Esophagus muscularis mucosa (tissue), 3 donors: ENCODE results near the gene B3GALT6.

Source experiments
- CTCF ChIP-seq, 3 experiments: fragments of 200-600 bp in 2 of 3; fragments of 450-650 bp in 1 of 3; sonication (generic) in 2 of 3; IDR thresholded peaks; one replicate each; pipeline ENCODE4 v1.5.1; 2017 to 2019; ENCODE audit warnings: antibody characterized with exemption in 3 of 3, mild to moderate bottlenecking in 2 of 3, moderate library complexity in 1 of 3
- POLR2A ChIP-seq: fragments of 450-650 bp; IDR thresholded peaks from one replicate; pipeline ENCODE4 v1.6.1; 2017; ENCODE audit warnings: antibody characterized with exemption, moderate library complexity, mild to moderate bottlenecking, low read depth

DNA sequence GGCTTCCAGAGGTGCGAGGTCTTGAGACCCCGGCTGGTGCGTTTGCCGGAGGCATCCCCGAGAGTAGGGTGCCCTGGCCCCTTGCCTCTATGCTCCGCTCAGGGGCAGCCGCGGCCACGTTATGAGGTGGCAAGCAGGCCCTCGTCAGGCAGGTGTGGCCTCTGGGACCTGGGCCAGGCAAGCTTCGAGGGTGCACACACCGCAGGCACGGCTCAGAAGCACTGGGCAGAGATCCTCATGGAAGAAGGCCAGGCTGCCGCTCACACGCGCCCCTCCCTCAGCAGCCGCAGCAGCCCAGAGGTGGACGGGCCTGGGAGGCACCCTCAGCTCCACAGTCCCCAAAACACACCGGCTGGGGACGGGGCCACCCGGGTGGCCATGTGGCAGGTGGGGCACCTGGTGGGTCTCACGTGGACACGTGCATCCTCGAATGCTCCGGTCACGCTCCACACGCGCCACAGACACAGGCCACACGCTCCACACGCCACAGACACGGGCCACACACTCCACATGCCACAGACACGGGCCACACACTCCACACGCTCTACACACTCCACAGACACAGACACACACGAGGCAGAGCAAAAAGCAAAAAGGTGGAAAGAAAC lies 6.7 kb upstream of the B3GALT6 start:
- TF ChIP-seq POLR2A = no peak
- no peak for TF ChIP-seq CTCF (IDR thresholded peaks at IDR 0.05)
